Eye (tissue), 1 donor: Measurements from ENCODE around the gene SLC16A10.
"Not testable (repeated sequence)": the region's sequence is repeated elsewhere in the genome, so short reads cannot be mapped to it uniquely, and the experiment has no call there.

ENCODE experiments used
- DNase-seq: peaks from one replicate; pipeline ENCODE4 v3.0.0-alpha.2; 2015

SLC16A10 gene, protein sequence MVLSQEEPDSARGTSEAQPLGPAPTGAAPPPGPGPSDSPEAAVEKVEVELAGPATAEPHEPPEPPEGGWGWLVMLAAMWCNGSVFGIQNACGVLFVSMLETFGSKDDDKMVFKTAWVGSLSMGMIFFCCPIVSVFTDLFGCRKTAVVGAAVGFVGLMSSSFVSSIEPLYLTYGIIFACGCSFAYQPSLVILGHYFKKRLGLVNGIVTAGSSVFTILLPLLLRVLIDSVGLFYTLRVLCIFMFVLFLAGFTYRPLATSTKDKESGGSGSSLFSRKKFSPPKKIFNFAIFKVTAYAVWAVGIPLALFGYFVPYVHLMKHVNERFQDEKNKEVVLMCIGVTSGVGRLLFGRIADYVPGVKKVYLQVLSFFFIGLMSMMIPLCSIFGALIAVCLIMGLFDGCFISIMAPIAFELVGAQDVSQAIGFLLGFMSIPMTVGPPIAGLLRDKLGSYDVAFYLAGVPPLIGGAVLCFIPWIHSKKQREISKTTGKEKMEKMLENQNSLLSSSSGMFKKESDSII

DNA sequence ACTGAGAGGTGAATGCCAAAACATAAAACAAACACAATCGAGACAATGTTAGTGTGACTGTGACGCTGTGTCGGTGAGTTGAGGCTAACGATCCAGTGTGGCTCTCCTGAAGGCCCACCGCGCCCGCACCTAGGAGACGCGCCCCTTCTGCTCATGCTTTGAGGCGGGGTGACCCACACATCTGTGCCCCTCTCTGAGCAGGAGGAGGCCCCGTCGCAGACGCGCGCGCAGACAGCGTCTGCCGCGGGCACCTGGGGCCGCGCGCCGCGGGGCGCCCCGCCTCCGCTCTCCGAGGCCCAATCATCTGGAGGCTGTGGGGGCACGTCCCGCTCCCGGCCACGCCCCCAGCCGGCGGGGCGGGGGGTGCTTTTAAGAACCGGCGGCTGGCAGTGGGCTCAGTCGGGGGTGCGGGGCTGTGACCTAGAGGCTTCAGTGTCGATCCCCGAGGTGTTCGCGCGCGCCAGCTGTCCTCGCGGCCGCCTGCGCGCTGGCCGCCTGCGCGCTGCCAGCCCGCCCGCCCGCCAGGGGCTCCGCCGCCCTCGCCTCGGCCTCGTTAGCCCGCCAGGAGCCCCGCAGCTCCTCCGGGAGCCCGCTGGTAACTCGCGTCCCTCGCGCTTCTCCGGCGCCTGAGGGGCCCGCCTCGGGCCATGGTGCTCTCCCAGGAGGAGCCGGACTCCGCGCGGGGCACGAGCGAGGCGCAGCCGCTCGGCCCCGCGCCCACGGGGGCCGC lies at the start of gene SLC16A10:
Gene SLC16A10 (plus strand): TSS at position 398 of the 730 bp plus-strand sequence. CDS start 250 bp downstream, at position 648.
- peak; percentile 89 for DNase-seq

DNA sequence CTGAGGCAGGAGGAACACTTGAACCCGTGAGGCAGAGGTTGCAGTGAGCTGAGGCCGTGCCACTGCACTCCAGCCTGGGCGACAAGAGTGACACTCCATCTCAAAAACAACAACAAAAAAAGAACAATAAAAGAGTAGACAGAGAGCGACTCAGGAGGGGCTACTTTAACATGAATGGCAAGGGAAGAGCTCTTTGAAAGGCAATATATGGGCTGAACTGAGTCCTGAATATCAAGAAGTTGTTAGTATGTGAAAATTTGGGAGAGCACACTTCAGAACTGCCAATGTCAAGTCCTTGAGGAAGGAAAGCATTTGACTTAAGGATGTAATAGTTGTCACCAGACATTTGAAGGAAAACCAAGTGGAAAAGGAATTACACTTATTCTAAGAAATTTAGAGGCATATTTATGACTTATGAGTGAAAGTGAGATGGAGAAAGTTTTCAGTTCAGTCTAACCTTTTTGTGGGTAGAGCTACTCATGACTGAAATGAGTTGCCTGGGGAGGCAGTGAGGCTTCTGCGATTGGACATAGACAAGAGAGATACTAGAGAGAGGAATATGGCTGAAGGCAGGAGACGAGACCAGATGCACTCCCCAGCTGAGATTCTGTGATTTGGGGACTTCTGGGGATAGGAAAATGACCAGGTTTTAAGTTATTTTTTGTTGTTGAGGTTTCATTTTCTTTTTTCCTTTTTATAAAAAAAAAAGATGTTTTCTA lies 48.6 kb upstream of the SLC16A10 start:
- no peak for DNase-seq

DNA sequence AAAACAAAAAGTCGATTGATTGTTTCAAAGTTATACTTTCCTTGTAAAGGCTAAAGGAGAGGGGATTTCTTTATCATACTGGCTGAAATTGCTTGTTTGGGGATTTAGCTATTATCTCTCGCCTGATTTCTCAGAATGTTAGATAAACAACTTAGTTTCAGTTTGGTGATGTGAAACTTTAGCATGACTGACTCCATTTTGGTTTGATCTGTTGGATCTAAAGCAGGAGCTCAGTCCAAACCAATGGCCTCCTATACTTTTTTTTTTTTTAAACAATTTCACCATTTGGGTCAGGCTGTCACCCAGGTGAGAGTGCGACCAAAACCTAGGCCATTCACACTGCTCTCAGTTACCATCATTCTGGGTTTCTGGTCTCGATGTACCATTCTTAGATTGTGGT lies 45.4 kb upstream of the SLC16A10 start:
- DNase-seq, result no peak

DNA sequence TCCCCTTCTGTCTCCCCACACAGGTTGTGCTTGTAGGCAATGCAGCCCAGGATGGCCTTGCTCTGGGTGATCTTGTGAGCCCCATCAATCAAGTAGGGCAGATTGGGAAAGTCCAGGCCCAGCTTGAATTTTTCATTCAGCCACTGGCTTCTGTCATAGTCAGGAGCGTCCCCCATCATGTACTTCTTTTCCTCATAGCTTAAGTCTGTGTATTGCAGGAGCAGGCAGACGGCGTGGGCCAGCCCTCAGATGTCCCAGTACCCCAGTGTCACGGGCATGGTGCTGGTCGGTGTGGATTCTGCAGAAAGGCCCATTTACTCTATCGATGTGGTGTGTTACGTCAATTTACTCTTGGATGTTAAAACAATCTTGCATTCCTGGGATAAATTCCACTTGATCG lies 40.1 kb upstream of the SLC16A10 start:
- no peak for DNase-seq

DNA sequence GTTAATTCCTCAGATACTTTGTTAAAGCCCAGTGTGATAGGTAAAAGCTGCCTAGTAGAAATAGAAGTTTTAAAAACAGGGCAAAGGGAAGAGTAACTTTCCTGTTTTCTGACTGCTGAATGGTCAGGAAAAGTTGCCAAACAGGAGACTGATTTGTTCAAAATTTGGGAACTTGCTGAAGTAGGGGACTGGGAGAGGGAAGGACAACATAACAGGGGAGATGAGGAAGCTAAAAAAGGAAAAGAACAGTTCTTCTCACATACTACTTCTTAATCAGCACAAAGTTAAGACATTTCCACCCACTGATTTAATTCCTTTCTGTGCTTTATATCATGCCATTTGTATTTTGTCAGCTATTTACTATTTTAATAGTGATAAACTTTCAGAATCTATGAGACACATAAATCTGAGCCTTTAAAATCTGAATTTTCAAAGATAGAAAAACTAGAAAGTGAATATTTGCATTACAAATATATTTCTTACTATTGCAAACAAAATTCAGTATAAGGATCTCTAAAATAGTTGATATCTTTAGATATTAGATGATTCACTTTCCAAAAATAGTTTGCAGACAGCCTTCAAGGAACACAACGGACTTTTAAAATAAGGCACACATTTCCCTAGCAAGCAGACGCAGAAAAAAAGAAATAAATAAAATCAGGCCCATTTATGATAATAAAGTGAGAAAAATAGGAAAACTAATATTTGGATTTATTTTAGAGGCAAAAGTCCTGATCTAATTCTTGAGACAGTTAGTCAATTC lies 36.9 kb upstream of the SLC16A10 start:
- DNase-seq, result no peak

DNA sequence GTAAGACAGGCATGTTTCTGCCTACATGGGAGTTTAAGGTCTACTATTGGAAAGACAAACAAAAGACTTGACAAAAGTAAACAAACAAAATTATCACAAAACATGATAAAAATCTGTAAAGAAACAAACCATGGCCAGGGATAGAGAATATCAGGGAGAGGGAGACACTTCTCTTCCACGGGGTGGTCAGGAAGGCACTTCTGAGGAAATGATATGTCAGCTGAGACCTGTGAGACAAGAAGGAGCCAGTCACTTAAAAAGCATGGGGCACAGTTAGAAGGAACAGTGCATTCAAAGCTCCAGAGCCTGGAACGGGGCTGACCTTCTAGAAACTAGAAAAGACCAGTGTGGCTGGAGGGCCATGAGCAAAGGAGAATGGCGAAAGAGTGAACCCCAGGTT lies 35.1 kb upstream of the SLC16A10 start:
- DNase-seq, result no peak

DNA sequence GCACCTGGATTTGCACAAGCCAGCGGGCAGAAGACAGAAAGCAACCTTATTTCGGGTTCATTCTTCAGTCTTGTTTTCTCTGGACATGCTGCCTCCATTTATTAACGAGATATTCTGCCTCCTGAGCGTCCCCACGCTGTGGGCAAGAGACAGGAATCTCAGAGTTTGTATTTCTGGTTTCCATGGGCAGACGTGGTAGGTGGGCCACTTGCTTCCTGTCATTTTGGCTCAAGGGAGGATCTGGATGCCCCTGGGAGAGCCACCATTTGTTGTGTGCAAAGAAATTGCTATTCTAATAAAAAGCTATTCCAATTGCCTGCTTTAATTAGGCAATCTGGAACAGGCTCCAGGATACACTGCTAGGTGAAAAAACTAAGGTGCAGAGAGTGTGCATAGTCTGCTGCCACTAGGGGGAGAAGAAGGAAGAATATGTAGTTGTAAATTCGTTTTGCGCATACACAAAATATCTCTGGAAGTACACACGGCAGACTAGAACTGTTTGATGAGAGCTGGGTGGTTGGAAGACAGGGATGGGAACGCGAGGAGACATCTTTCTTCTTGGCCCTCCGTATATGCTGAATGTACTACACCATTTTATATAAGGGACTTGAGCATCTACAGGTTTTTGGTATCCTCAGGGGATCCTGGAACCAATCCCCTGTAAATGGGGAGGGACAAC lies 30.1 kb upstream of the SLC16A10 start:
- DNase-seq, result peak; percentile 54

DNA sequence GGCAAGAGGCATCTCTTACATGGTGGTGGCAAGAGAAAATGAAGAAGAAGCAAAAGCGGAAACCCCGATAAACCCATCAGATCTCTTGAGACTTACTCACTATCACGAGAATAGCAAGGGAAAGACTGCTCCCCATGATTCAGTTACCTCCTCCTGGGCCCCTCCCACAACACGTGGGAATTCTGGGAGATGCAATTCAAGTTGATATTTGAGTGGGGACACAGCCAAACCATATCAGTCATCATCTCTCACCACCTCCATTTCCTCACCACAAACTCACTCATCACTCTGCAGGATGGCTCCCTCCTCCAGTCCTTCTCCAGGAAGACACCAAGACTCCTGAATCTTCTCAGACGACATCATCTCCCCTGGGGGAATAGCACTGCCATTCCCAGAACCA lies 25.8 kb upstream of the SLC16A10 start:
- no peak for DNase-seq

DNA sequence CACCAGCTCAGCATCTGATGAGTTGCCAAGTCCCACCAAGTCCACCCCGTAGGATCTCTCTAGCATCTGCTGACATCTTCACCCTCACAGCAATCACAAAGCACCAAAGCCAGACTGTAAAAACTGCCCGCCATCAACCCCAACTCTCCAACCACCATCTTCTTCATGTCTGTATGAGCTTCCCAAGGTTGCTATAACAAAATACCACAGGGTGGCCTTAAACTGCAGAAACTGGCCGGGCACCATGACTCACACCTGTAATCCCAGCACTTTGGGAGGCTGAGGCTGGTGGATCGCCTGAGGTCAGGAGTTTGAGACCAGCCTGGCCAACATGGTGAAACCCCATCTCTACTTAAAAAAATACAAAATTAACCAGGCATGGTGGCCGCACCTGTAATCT lies 25.3 kb upstream of the SLC16A10 start:
- not testable (repeated sequence) for DNase-seq

DNA sequence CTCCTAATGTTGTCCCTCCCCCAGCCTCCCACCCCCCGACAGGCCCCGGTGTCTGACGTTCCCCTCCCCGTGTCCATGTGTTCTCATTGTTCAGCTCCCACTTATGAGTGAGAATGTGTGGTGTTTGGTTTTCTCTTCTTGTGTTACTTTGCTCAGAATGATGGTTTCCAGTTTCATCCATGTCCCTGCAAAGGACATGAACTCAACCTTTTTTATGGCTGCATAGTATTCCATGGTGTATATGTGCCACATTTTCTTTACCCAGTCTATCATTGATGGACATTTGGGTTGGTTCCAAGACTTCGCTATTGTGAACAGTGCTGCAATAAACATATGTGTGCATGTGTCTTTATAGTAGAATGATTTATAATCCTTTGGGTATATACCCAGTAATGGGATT lies 24.4 kb upstream of the SLC16A10 start:
- DNase-seq, result not testable (repeated sequence)

DNA sequence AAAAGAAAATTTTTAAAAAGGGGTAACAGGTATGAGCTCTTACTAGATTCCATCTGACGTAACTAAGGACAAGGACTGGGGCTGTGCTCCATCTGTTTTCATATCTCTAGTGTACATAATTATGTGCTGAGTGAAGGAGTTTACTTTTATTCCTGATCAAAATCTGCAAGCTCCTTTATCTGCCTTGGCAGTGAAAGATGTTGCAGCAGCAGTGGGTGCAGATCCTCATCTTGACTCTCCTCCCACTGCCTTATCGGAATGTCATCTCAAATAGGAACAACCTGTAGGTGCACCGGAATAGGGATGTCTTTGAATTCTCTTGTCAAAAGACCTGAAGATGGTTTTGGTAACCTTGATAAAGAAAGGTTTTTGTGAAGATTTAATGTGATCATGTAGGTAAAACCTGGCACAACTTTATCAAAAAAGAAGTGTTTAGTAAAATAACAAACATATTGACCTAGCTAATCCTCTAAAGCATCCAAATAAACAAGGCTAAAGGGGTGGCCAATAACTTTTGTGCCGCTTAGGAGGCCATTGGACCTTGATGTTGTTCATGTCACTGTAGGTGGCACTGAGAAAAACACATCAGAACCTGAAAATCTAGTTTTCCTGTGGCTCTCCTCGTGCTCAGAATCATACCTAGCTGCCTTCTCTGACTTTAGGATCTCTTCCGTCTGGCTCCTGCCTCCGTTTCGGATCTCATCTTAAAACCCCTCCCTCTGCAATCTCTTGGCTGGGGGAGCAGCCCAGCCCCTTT lies 19.0 kb upstream of the SLC16A10 start:
- DNase-seq, result no peak

DNA sequence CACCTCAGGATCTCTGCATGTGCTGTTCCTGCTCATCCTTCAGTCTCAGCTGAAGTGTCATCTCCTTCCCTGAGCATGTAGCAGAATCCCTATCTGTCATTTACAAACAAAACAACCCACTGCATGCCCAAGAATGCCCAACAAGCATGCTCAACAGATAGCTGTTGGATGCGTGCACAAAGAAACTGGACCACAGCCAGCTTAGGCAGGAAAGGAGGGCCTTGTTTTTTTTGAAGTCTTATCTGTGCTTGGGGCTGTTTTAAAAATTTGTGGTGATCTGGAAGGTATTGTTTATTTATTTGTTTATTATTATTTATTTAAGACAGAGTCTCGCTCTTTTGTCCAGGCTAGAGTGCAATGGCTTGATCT lies 18.5 kb upstream of the SLC16A10 start:
- peak; percentile 10 for DNase-seq

DNA sequence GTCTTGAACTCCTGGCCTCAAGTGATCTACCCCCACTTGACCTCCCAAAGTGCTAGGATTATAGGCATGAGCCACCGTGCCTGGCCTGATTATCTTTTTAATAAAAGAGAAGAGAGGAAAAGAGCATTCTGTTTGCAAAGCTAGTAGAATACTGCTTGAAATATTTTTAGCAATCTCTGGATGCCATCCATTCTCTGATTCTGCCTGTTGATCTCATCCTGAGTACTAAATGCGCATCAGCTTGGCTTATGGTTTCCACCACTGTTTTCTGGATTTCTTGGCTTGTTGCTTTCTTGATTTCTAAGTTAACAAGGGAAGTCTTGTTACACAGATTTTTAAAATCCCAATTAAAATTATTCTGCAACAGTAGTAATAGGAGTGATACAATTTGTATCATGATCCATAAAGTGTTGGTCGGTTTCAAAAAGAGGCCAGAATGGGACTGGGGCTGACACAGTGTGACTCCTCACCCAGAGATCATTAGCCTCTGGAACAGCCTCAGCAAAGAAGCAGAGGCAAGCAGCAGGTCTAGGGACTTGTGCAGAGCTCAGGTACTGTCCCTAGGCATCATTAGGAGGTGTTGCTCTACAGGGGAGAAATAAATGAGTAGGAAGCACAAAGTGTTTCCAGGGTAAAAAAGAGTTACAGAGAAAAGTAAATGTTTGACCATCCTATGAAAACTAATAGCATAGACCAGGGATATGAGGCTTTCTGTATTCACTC lies 17.8 kb upstream of the SLC16A10 start:
- no peak for DNase-seq

DNA sequence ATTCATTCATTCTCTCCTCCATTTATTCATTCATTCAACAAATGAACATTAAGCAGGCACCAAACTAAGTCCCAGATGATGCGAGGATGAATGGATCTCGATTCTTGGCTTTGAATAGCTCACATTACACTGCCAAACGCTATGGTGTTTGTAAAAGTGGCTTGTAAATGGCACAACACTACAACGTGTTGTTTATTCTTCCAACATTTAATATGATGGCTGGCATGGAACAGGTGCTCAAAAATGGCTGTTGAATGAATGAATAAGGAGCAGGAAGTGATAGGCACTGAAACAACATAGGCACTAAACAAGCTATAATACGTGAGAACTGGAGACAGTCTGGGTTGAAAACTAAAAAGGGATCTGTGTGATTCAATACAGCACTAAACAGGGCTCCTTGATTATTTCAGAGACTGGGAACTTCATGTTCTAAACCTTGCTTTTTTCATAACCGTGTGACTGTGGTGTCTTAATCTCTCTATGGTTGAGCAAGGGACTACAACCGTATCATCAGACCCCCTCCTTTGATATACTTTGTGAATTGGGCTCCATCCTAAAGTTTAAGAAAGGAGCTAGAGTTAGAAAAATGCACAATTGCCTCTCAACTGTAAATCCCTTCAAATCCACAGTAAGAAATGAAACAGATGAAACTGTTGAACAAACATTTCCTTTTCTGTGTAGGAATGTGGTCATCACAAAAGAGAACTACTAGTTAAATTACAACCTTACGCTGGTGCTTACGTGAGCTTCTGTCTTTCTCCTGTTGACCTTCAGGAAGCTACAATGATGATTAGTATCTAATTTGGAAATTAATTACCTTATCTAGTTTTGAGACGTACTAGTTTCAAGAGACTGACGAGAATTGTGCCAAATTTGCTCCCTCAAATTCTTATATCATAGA lies 16.9 kb upstream of the SLC16A10 start:
- no peak for DNase-seq

DNA sequence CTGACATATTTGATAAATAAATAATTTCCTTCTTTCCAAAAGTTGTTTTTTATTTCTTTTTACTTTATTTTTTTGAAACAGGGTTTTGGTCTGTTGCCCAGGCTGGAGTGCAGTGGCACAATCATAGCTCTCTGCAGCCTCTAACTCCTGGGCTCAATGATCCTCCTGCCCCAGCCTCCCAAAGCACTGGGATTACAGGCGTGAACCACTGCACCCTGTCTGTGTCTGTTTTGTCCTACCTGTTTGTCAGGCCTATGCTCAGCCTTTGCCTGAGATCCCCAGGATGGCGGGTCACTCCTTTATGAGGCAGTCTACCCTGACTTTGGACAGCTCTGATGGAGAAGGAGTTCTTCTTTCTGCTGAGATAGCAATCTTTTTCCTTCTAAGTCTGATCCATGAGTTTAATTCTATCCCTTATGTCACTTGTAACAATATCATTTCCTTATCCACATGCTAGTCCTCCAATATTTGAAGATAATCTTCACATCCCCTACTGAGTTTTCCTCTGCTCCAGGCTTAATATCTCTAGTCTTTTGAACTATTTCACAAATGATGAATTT lies 14.4 kb upstream of the SLC16A10 start:
- DNase-seq, result no peak

DNA sequence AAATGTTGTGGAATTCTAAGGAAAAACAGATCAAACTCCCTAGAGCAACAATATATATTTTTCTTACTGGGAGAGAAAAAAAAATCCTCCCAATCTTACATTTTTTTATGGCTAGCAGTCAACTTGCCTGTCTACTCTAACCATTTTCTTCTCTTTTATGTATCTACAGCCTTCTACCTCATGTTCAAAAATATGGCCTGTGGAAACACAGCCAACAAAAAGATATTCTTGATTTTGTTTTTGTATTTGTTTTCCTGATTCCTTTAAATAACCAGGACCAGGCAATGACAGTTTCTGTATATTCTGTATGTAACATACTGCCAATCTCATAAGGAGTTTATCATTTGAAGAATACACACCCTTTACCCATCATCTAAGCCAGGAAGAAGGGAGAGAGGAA lies 13.0 kb upstream of the SLC16A10 start:
- no peak for DNase-seq

DNA sequence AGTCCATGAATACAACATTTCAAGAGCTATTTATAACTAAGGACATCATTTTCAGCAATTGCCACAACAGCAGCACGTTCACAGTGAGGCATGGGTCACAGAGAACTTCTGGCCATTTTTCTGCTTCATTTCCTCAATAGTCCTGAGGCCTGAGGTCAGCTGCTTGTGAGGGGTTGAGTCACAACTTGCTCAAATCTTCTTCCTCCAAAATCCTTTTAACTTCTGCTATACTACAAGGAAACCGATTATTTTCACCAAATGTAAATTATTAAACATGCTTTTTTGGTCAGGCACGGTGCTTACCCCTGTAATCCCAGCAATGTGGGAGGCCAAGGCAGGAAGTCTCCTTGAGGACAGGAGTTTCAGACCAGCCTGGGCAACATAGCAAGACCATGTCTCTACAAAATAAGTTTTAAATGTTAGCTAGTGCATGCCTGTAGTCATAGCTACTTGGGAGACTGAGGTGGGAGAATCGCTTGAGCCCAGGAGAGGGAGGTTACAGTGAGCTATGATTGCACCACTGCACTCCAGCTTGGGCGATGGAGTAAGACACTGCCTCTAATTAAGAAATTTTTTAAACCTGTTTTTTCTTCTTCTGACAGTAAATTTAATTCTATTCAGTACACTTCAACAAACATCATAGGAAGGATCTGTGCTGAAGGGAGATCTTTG lies 11.1 kb upstream of the SLC16A10 start:
- DNase-seq, result no peak

DNA sequence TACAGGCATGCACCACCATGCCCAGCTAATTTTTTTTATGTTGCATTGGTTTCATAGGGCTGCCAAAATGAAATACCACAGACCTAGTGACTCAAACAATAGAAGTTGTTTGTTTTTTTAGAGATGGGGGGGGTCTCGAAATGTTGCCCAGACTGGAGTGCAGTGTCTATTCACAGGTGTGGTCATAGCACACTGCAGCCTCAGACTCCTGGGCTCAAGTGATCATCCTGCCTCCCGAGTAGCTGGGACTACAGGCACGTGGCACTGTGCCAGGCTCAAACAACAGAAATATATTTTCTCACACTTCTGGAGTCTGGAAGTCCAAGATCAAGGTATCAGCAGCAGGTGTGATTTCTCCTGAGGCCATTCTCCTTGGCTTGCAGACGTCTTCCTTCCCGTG lies 6.6 kb upstream of the SLC16A10 start:
- DNase-seq, result no peak

DNA sequence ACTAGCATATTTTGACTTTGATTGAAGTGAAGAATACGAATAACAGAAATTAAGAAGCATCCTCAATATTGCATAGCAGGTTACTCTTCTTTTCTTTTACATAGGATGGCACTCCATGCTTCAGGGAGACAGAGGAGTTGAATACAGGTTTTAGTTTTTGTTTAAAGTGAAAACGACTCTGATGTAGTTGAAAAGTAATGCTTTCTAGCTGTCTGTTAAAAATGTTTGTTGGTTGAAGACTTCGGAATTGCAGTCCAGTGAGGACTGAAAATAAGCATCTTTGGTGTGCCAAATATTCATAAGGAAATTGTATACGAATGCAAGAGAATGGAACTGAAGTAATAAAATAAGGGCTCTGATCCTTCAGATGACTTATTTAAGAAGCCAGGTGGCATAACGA lies 618 bp upstream of the SLC16A10 start:
- no peak for DNase-seq
